Neural cell (in vitro differentiated cells): ENCODE data around the gene KRT82. TPM values are rescaled to one million over a fixed set of nuclear protein-coding genes. Genes with fewer than 3 reads are reported as not detected.

Source experiments
- H2AFZ ChIP-seq: fragments of 200-600, 300-800 bp; sonication (generic), shearing (Covaris generic); 2 replicates; pipeline ENCODE4 v1.6.0; 2014; ENCODE audit warnings: low read depth, mild to moderate bottlenecking, antibody characterized with exemption, low read length, moderate library complexity
- H3F3A ChIP-seq: fragments of 200-600 bp; shearing (Covaris generic); 2 replicates; pipeline ENCODE4 v1.6.1; 2016; ENCODE audit warnings: mild to moderate bottlenecking, moderate library complexity, mixed read lengths, antibody characterized with exemption, low read length; ENCODE audit not compliant: insufficient read depth, poor library complexity, severe bottlenecking
- H3K27ac ChIP-seq: fragments of 200-600, 300-800 bp; sonication (generic), shearing (Covaris generic); 2 replicates; pipeline ENCODE4 v1.5.1; 2014; ENCODE audit warnings: mild to moderate bottlenecking, low read length, moderate library complexity
- H3K27me3 ChIP-seq: fragments of 300-800, 200-600 bp; sonication (generic), shearing (Covaris generic); 2 replicates; pipeline ENCODE4 v1.6.0; 2014; ENCODE audit warnings: mild to moderate bottlenecking, low read depth, low read length, moderate library complexity; ENCODE audit not compliant: insufficient read depth
- H3K36me3 ChIP-seq: fragments of 300-800, 200-600 bp; sonication (generic), shearing (Covaris generic); 2 replicates; pipeline ENCODE4 v1.5.1; 2014; ENCODE audit warnings: mild to moderate bottlenecking, antibody characterized with exemption, low read length, moderate library complexity; ENCODE audit not compliant: insufficient read depth
- H3K4me2 ChIP-seq: fragments of 300-800, 200-600 bp; sonication (generic), shearing (Covaris generic); 2 replicates; pipeline ENCODE4 v1.6.0; 2014; ENCODE audit warnings: mild to moderate bottlenecking, low read length
- H3K4me3 ChIP-seq: fragments of 300-800, 200-600 bp; sonication (generic), shearing (Covaris generic); 2 replicates; pipeline ENCODE4 v1.5.1; 2014; ENCODE audit warnings: mild to moderate bottlenecking, low read length, moderate library complexity
- H3K79me2 ChIP-seq: fragments of 200-600 bp; shearing (Covaris generic); replicated peaks from 2 replicates; pipeline ENCODE4 v1.6.0; 2014; ENCODE audit warnings: mild to moderate bottlenecking, low read length, moderate library complexity; ENCODE audit not compliant: insufficient read depth
- H3K9ac ChIP-seq: fragments of 300-800, 200-600 bp; sonication (generic), shearing (Covaris generic); 2 replicates; pipeline ENCODE4 v1.6.1; 2016; ENCODE audit warnings: mild to moderate bottlenecking, low read length, mixed read lengths
- H3K9me2 ChIP-seq: fragments of 200-600 bp; shearing (Covaris generic); 2 replicates; pipeline ENCODE4 v1.6.1; 2016; ENCODE audit warnings: mild to moderate bottlenecking, low read length, mixed read lengths; ENCODE audit not compliant: insufficient read depth
- H3K9me3 ChIP-seq: fragments of 200-600, 300-800 bp; sonication (generic), shearing (Covaris generic); 2 replicates; pipeline ENCODE4 v1.6.1; 2016; ENCODE audit warnings: mild to moderate bottlenecking, mixed run types, low read length, moderate library complexity, mixed read lengths
- H4K20me1 ChIP-seq: fragments of 200-600 bp; shearing (Covaris generic); 2 replicates; pipeline ENCODE4 v1.6.1; 2016; ENCODE audit warnings: mild to moderate bottlenecking, mixed run types; ENCODE audit not compliant: insufficient read depth
- CTCF ChIP-seq: fragments of 450-650 bp; IDR thresholded peaks from 2 replicates; pipeline ENCODE4 v1.5.1; 2014; ENCODE audit warnings: antibody characterized with exemption, mild to moderate bottlenecking, moderate library complexity; ENCODE audit not compliant: poor library complexity, severe bottlenecking
- EP300 ChIP-seq: fragments of 450-650 bp; conservative IDR thresholded peaks from 2 replicates; pipeline ENCODE4 v1.6.1; 2014; ENCODE audit warnings: antibody characterized with exemption, mild to moderate bottlenecking, moderate library complexity; ENCODE audit not compliant: poor library complexity, severe bottlenecking
- EZH2 ChIP-seq: fragments of 200-600, 300-800 bp; shearing (Covaris generic), sonication (generic); IDR thresholded peaks from 2 replicates; pipeline ENCODE4 v1.6.1; 2014; ENCODE audit warnings: antibody characterized with exemption, low read length, borderline replicate concordance, mild to moderate bottlenecking; ENCODE audit not compliant: insufficient read depth, poor library complexity, severe bottlenecking
- MXI1 ChIP-seq: fragments of 450-650 bp; conservative IDR thresholded peaks from 2 replicates; pipeline ENCODE4 v1.6.1; 2014; ENCODE audit warnings: antibody characterized with exemption, mild to moderate bottlenecking; ENCODE audit not compliant: poor library complexity, severe bottlenecking
- POLR2AphosphoS5 ChIP-seq: IDR thresholded peaks from 2 replicates; pipeline ENCODE4 v1.6.1; 2012
- RAD21 ChIP-seq: fragments of 450-650 bp; conservative IDR thresholded peaks from 2 replicates; pipeline ENCODE4 v1.6.1; 2014; ENCODE audit warnings: antibody characterized with exemption, mild to moderate bottlenecking, moderate library complexity
- REST ChIP-seq: IDR thresholded peaks from 2 replicates; pipeline ENCODE4 v1.6.1; 2012; ENCODE audit warnings: borderline replicate concordance
- SMC3 ChIP-seq: fragments of 450-650 bp; conservative IDR thresholded peaks from 2 replicates; pipeline ENCODE4 v1.6.1; 2014; ENCODE audit warnings: antibody characterized with exemption, mild to moderate bottlenecking, moderate library complexity; ENCODE audit not compliant: poor library complexity
- TAF1 ChIP-seq: IDR thresholded peaks from 2 replicates; pipeline ENCODE4 v1.6.1; 2012; ENCODE audit warnings: low read depth
- polyA plus RNA-seq: library from polyadenylated mRNA; depleted of rRNA; stranded (reverse); fragments of >200 nt; gene quantifications from 2 replicates; pipeline ENCODE4 v1.2.3, GENCODE V29; 2014

The KRT82 gene
- polyA plus RNA-seq, 1 donor from 2014 or later, result not detected

DNA sequence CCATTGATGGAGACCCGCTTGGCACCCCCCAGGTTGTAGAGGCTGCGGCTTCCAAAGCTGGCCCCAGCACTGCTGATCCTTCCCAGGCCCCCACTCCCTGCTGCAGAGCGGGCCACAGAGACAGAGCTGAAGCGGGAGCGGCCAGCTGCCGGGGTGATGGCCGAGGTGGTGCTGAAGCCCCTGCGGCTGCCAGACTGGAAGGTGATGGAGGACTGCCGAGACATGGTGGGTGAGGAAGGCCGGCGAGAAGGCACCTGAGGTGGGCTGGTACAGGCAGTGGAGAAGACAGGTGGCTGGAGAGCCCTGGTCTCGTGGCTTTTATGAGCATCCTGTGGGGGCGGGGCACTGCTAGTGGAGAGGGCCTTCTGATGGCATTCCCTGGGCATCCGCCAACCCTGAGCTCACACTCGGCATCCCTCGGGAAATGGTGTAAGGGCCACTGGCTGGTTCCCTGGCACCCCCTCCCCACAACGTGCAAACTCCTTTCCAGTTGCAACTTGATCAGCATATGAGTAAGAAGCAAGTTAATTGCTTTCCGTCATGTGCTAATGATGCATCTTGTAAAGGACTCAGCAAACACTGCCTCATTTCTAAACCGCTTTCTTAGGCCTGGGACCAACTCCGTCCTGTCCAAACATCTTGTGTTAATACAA is 28.1 kb upstream of the KRT82 start, which contains the start of gene KRT75:
TSS of gene KRT75 (minus strand) at position 291 of the 653 bp plus-strand sequence. CDS start at position 224, 67 bp downstream.
- no peak within 1 kb of the TSS for H3K27ac ChIP-seq
- no peaks in the 10 kb centered on the region for H3K27me3 ChIP-seq
- H3K9ac ChIP-seq, result no peak within 1 kb of the TSS
- no peaks in the 10 kb centered on the region for H3F3A ChIP-seq
- no peaks in the 10 kb centered on the region for H3K9me2 ChIP-seq
- no peak within 1 kb of the TSS for H3K4me3 ChIP-seq
- TF ChIP-seq EZH2, result no peak
- TF ChIP-seq SMC3, result no peak
- no peak for TF ChIP-seq REST
- TF ChIP-seq CTCF, result no peak
- TF ChIP-seq EP300, result no peak
- no peak for TF ChIP-seq RAD21
- no peak for TF ChIP-seq MXI1
- no peak for TF ChIP-seq POLR2AphosphoS5
- no peak for TF ChIP-seq TAF1
- H3K9me3 ChIP-seq, result no peaks in the 10 kb centered on the region
- H3K36me3 ChIP-seq, result no peaks in the 10 kb centered on the region
- no peaks in the 10 kb centered on the region for H4K20me1 ChIP-seq
- no peak within 1 kb of the TSS for H3K4me2 ChIP-seq
- no peaks in the 10 kb centered on the region for H3K79me2 ChIP-seq
- H2AFZ ChIP-seq, result no peak within 1 kb of the TSS

DNA sequence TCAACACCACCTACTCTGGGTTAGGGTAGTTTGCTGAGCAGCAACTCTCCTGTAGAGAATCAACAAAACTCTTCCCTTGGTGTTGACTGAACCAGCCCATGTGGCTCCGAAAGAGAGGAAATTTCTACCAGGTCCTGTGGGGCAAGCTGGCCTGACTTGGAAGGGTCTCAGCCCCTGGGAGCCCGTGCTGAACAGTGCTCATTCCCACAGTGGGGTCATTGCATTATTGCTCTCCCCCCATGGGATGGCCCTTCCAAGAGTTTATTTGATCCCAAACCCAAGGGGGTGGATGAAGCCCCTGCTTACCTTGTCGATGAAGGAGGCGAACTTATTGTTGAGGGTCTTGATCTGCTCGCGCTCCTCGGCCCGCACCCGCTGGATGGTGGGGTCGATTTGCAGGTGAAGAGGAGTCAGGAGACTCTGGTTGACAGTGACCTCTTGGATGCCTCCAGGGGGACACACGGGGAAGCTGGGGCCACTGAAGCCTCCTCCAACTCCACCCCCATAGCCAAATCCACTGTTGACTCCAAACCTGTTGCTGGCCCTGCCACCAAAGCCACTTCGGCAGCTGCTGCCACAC is 27.5 kb upstream of the KRT82 start:
- H2AFZ ChIP-seq, result no peak overlapping the region
- no peak overlapping the region for H3K27ac ChIP-seq
- H3K27me3 ChIP-seq, result no peaks in the 10 kb centered on the region
- no peak overlapping the region for H3K9ac ChIP-seq
- H3K9me2 ChIP-seq, result no peaks in the 10 kb centered on the region
- H3K79me2 ChIP-seq, result no peaks in the 10 kb centered on the region
- H4K20me1 ChIP-seq, result no peaks in the 10 kb centered on the region
- H3K9me3 ChIP-seq, result no peaks in the 10 kb centered on the region
- no peaks in the 10 kb centered on the region for H3K36me3 ChIP-seq
- no peak overlapping the region for H3K4me2 ChIP-seq
- H3F3A ChIP-seq, result no peaks in the 10 kb centered on the region
- TF ChIP-seq TAF1, result no peak
- no peak for TF ChIP-seq RAD21
- TF ChIP-seq MXI1, result no peak
- no peak for TF ChIP-seq CTCF
- TF ChIP-seq POLR2AphosphoS5, result no peak
- TF ChIP-seq EZH2, result no peak
- no peak for TF ChIP-seq SMC3
- TF ChIP-seq REST, result no peak
- no peak for TF ChIP-seq EP300
- no peak overlapping the region for H3K4me3 ChIP-seq
